GM13977 (cell line): ENCODE measurements around the gene MAN2C1.

Source experiments
- DNase-seq: peaks from one replicate; pipeline ENCODE4 v3.0.0; 2012; ENCODE audit warnings: low spot score
- in situ Hi-C: fragments of 300-500 bp; cut with MboI; formaldehyde crosslinking; loops from one replicate; pipeline ENCODE4 v1.12.0; 2022; ENCODE audit warnings: low sequenced_read_pairs, low pct_unique_long_range_greater_than_20kb, mixed read lengths, inconsistent platforms; ENCODE audit not compliant: unreplicated experiment
- TF ChIP-seq, protein P1 (sequence below): IDR thresholded peaks from 2 replicates; pipeline ENCODE4 v1.5.1; 2012; ENCODE audit warnings: mild to moderate bottlenecking, control low read depth; ENCODE audit not compliant: insufficient read depth; ENCODE audit errors: extremely low read depth, missing control alignments

MAN2C1 gene

DNA sequence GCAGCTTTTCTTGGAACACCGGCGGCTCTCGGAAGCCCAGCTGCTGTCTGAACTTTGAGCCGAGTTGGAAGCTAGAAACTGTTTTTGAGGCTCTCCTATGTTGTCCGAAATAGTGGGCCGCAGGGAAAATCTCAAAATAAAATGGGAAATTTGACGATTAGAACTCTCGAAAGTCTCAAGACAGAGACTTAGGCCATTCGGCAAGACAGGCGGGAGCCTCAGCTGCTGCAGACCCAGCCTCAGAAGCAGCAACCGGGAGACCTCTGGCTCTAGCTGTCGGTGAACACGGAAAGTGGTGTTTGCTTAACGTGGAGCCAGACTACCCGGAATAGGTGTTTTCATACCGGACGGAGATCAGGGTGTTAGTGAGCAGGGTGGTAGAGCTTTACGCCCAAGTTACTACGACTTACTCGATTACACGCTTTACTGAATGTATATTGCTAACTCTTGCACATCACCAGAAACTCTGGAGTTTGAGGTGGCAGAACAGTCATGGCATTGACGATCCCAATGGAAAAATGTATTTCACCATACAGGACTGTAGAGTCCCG is 357 bp upstream of the MAN2C1 start:
- TF ChIP-seq, protein P1, sequence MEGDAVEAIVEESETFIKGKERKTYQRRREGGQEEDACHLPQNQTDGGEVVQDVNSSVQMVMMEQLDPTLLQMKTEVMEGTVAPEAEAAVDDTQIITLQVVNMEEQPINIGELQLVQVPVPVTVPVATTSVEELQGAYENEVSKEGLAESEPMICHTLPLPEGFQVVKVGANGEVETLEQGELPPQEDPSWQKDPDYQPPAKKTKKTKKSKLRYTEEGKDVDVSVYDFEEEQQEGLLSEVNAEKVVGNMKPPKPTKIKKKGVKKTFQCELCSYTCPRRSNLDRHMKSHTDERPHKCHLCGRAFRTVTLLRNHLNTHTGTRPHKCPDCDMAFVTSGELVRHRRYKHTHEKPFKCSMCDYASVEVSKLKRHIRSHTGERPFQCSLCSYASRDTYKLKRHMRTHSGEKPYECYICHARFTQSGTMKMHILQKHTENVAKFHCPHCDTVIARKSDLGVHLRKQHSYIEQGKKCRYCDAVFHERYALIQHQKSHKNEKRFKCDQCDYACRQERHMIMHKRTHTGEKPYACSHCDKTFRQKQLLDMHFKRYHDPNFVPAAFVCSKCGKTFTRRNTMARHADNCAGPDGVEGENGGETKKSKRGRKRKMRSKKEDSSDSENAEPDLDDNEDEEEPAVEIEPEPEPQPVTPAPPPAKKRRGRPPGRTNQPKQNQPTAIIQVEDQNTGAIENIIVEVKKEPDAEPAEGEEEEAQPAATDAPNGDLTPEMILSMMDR: no peak
- peak; percentile 41 for DNase-seq
- in situ Hi-C loops: loop anchor here (25.0 kb wide), 1 partner anchor 269 kb away; the partner anchor contains the start of genes IMP3, SNUPN and SNX33

- in situ Hi-C loops: loop anchor here (25.0 kb wide), 1 partner anchor 270 kb away; the partner anchor contains the start of genes IMP3, SNUPN and SNX33
These were observed 948 bp downstream of the MAN2C1 start for GRCh38 chr15:75367406-75367912.

GRCh38 chr15:75367006-75367405 is 1.4 kb downstream of the MAN2C1 start:
- in situ Hi-C loops: loop anchor here (25.0 kb wide), 1 partner anchor 270 kb away; the partner anchor contains the start of genes IMP3, SNUPN and SNX33
- TF ChIP-seq, protein P1: no peak
- DNase-seq: no peak

More at GRCh38 chr15:75367406-75367912, 948 bp downstream of the MAN2C1 start:
- TF ChIP-seq, protein P1: peak; percentile 15
- no peak for DNase-seq

GRCh38 chr15:75366163-75366562 is 2.2 kb downstream of the MAN2C1 start:
- in situ Hi-C loops: loop anchor here (25.0 kb wide), 1 partner anchor 271 kb away; the partner anchor contains the start of genes IMP3, SNUPN and SNX33
- DNase-seq: no peak
- TF ChIP-seq, protein P1: no peak

DNA sequence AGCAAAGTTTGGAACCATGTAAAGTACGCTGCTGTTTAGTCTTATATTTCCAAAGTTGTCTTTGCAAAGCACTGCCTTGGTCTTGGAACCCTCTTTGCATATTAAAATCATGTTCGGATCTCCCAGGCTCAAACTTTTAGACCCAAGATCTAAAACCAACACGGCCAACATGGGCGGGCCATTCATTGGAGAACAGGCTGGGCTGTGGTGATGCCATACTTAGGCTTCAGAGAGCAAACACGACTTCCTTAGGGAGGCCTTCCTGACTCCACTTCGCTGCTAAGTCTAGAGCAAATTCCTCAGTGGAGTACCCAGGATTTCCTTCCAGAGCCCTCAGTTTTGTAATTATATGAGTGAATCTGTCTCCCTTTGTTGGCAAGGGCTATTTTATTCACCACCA is 3.5 kb downstream of the MAN2C1 start:
- in situ Hi-C loops: loop anchor here (25.0 kb wide), 1 partner anchor 272 kb away; the partner anchor contains the start of genes IMP3, SNUPN and SNX33
- TF ChIP-seq, protein P1: no peak
- DNase-seq: no peak

DNA sequence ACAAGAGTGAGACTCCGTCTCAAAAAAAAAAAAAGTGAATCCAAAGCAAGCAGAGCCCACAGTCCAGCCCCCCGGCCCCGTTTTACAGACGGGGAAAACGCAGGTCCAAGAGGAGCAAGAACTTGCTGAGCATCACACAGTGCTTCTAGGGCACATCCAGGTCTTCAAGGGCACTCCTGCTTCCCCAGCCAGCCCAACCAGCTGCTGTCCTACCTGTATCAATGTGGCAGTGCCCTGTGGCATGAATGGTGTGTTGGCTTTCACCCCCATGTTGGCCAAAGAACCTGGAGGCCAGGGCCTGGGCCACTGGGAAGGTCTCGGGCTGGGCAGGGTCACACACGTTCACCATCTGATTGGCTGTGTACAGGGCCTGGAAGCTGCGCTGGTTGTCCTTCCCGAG is 4.6 kb downstream of the MAN2C1 start:
- no peak for DNase-seq
- TF ChIP-seq, protein P1: no peak
- in situ Hi-C loops: loop anchor here (25.0 kb wide), 1 partner anchor 274 kb away; the partner anchor contains the start of genes IMP3, SNUPN and SNX33
